Heart right ventricle (tissue), 16 donors: ENCODE measurements around the gene MPV17. TPM values are rescaled to one million over a fixed set of nuclear protein-coding genes. Genes with fewer than 3 reads are reported as not detected.

Source experiments
- ATAC-seq, 8 donors: fragments of 200-7000 bp; cut with Tn5 transposase; one replicate each; pipeline ENCODE4 v1.9.1; 2020; ENCODE audit warnings: mild to moderate bottlenecking in 8 of 8, moderate library complexity in 8 of 8, moderate number of reproducible peaks in 1 of 8
- DNase-seq, 2 donors: peaks; one replicate each; pipeline ENCODE4 v3.0.0-alpha.2; 2020
- H3K27ac ChIP-seq, 10 donors: fragments of 200-600 bp; sonication (generic) in 2 of 10; one replicate each; pipeline versions ENCODE4 v1.5.0 to v1.8.0; 2020 to 2022; ENCODE audit warnings: mild to moderate bottlenecking in 3 of 10
- H3K27me3 ChIP-seq, 7 donors: fragments of 200-600 bp; one replicate each; pipeline ENCODE4 v1.8.0; 2021 to 2022; ENCODE audit warnings: mild to moderate bottlenecking in 2 of 7
- H3K36me3 ChIP-seq, 9 donors: fragments of 200-600 bp; sonication (generic) in 1 of 9; one replicate each; pipeline versions ENCODE4 v1.5.0 to v1.8.0; 2020 to 2022; ENCODE audit warnings: mild to moderate bottlenecking in 2 of 9
- H3K4me1 ChIP-seq, 9 donors: fragments of 200-600 bp; sonication (generic) in 1 of 9; one replicate each; pipeline versions ENCODE4 v1.5.0 to v1.8.0; 2020 to 2022; ENCODE audit warnings: mild to moderate bottlenecking in 4 of 9
- H3K4me3 ChIP-seq, 10 donors: fragments of 200-600 bp; sonication (generic) in 2 of 10; one replicate each; pipeline versions ENCODE4 v1.5.0 to v1.8.0; 2020 to 2022; ENCODE audit warnings: mild to moderate bottlenecking in 7 of 10, moderate library complexity in 2 of 10
- H3K9me3 ChIP-seq, 11 donors: fragments of 200-600 bp in 10 of 11; sonication (generic) in 2 of 11; one replicate each; pipeline versions ENCODE4 v1.5.0 to v1.8.0; 2013 to 2022; ENCODE audit warnings: mild to moderate bottlenecking in 2 of 11, control low read depth in 1 of 11, moderate library complexity in 1 of 11
- WGBS, 2 donors: extraction: QIAGEN DNeasy Blood & Tissue Kit; methylation state at CpG; one replicate each; pipeline ENCODE4 v1.1.7; 2013; ENCODE audit warnings: inconsistent platforms in 1 of 2; 5-methylcytosine and 5-hydroxymethylcytosine counted together
- intact Hi-C, 10 donors: fragments of 100-400 bp; cut with DNase I; formaldehyde crosslinking; loops; one replicate each; pipeline versions ENCODE4 v1.11.1 to v1.14.2; 2022
- polyA plus RNA-seq, 2 donors: library from polyadenylated mRNA; stranded (reverse); fragments of 200-250 nt; gene quantifications; one replicate each; pipeline ENCODE4 v1.2.3, GENCODE V29; 2013
- total RNA-seq, 10 donors: library from RNA; stranded (reverse); fragmentation: NEBNext Ultra II Directional in 3 of 10; extraction: Animal tissue kit (Norgen Biotek cat#: 25700) in 3 of 10; gene quantifications; one replicate each; pipeline versions ENCODE4 v1.2.1 to v1.2.4, GENCODE V29; 2021 to 2023
- TF ChIP-seq, protein P1 (sequence below), 9 donors: fragments of 200-600 bp; sonication (generic) in 2 of 9; IDR thresholded peaks; one replicate each; pipeline versions ENCODE4 v1.5.0 to v1.8.0; 2021 to 2022; ENCODE audit warnings: antibody characterized with exemption in 9 of 9, mild to moderate bottlenecking in 5 of 9, moderate library complexity in 1 of 9
- donor health status: Arrhythmogenic right ventricular cardiomyopathy.
- donor health status: ischemic (EF 13 %, LVEDD 7.1; RV severe dilation, severe dysfunction).
- donor health status: healthy with polysubstance abuse.
- donor health status: DM: no; HTN: yes; CAD: no.
- donor health status: DM: no; HTN: no; CAD: no.
- donor health status: ischemic (EF 25% LVEDD 6.9; RV normal size, moderate dysfunction).
- donor health status: ischemic (EF 25% LVEDD 5.7; RV mildly dilated, moderate dysfunction).
- donor health status: healthy.
- donor health status: DM: yes; HTN: yes; CAD: no.
- donor health status: Ischemic cardiomyopathy.
- donor health status: ischemic (EF 35%, LVEDD 5.7; RV mildly dilated, moderate dysfunction).
- donor health status: nonischemic (EF 11% LVEDD 7.7; RV severe dilation, severe dysfunction).
- donor health status: DM: yes; HTN: yes; CAD: no.
- donor health status: PGD.
- donor health status: ischemic (EF 29% LVEDD 5.4; RV normal size, mild dysfunction).
- donor health status: nonischemic (EF 23%, LVEDD 6.1; RV moderate dilation, normal function).

MPV17 gene
- total and polyA plus RNA-seq, 12 donors: 40.8 to 220 (median 69.1) TPM

DNA sequence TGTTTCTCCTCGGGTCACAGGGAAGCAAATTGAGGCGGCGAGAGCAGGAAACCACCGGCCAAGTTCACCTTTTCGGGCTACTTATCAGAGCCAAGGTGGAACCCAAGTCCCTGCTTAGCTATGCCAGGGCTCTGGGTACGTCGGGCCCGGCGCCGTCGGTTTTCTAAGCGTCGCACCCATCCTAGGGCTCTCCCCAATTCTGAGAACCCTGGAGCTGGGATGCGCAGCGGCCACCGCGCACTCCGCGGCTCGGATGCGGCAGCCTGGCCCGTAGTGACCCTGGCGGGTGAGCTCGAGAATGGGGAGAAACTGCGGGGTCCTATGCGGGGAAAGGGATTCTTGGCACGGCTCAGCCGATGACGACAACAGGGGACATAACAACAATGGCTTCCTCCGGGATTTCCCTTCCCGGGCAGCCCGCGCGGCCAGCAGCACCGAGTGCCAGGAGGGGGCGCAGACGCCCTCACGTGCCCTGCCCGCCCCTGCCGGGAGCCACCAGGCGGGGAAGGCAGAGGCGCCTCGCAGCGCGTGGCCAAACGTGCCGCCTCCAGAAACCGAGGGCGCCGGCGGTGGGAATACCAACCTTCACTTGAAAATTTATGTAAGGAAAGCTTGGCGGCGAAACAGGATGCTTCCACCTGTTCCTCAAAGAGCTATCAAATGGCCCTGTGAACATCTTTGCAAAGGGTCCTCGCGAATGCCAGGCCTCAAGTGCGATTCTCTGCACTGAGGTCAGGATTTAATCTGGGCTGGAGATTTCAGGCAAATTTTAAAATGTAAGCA lies 58.0 kb downstream of the MPV17 start:
- intact Hi-C loops: loop anchor here in 2 of 10 donors (5.0 to 10.0 kb wide), 2 partner anchors 42 to 310 kb away; partner anchors contain the start of gene UCN (in 1 of the 2)
- ATAC-seq: peak; percentile 68 to 88 (median 80)
- no peaks in the 10 kb centered on the region for H3K9me3 ChIP-seq
- peak; percentile 71 to 77 for DNase-seq
- TF ChIP-seq, protein P1, sequence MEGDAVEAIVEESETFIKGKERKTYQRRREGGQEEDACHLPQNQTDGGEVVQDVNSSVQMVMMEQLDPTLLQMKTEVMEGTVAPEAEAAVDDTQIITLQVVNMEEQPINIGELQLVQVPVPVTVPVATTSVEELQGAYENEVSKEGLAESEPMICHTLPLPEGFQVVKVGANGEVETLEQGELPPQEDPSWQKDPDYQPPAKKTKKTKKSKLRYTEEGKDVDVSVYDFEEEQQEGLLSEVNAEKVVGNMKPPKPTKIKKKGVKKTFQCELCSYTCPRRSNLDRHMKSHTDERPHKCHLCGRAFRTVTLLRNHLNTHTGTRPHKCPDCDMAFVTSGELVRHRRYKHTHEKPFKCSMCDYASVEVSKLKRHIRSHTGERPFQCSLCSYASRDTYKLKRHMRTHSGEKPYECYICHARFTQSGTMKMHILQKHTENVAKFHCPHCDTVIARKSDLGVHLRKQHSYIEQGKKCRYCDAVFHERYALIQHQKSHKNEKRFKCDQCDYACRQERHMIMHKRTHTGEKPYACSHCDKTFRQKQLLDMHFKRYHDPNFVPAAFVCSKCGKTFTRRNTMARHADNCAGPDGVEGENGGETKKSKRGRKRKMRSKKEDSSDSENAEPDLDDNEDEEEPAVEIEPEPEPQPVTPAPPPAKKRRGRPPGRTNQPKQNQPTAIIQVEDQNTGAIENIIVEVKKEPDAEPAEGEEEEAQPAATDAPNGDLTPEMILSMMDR (IDR thresholded peaks at IDR 0.05): peak in 8 of 9 donors; percentile 30 to 74 (median 57)
- peak overlapping the region in 8 of 10 donors; percentile 34 to 77 (median 48) for H3K27ac ChIP-seq
- H3K4me1 ChIP-seq: peaks cover 0 to 47% (median 34%) of the 10 kb centered on the region in 9 donors
- peak overlapping the region in 9 of 10 donors; percentile 30 to 68 (median 63) for H3K4me3 ChIP-seq
- no peaks in the 10 kb centered on the region for H3K36me3 ChIP-seq
- WGBS, 2 donors: 2 to 3% methylated on average over 56 of the region's 56 CpGs
- H3K27me3 ChIP-seq: peaks cover 0 to 97% (median 52%) of the 10 kb centered on the region in 7 donors

DNA sequence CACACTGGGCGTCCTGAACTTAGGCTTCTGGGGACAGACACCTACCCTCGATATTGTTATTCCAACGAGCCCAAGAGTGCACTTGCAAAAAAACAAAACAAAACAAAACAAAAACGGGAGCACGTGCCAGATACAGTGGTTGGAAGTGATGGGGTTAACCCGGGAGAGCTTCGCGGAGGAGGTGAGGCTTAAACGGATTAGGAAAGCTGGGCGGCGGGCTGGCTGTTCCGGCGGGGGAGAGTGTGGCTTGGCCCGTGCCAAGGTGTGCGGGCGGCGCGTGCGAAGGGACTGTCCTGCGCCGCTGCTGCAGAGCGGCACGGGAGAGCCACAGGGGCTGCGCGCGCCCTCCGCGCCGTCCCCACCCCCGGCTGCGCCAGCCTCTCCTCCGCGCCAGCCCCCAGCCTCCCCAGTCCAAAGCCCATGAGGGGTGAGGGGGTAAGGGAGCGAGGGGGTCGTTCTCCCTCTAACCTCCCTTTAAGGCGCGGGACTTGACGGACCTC lies 58.6 kb downstream of the MPV17 start:
- Histone ChIP-seq H3K27ac (peak overlapping the region in 8 of 10 donors; percentile 34 to 77 (median 48)), H3K4me1 (peaks cover 0 to 46% (median 34%) of the 10 kb centered on the region in 9 donors), H3K36me3 (no peaks in the 10 kb centered on the region), H3K27me3 (peaks cover 0 to 98% (median 59%) of the 10 kb centered on the region in 7 donors), H3K4me3 (peak overlapping the region in 9 of 10 donors; percentile 30 to 68 (median 63)), H3K9me3 (no peaks in the 10 kb centered on the region)
- intact Hi-C loops: loop anchor here in 2 of 10 donors (5.0 to 10.0 kb wide), 2 partner anchors 43 to 310 kb away; partner anchors contain the start of gene UCN (in 1 of the 2)
- TF ChIP-seq, protein P1 (IDR thresholded peaks at IDR 0.05): no peak
- WGBS, 2 donors: 1% methylated on average over 38 of the region's 38 CpGs
- DNase-seq: no peak
- ATAC-seq: peak in 7 of 8 donors; percentile 31 to 66 (median 55)

DNA sequence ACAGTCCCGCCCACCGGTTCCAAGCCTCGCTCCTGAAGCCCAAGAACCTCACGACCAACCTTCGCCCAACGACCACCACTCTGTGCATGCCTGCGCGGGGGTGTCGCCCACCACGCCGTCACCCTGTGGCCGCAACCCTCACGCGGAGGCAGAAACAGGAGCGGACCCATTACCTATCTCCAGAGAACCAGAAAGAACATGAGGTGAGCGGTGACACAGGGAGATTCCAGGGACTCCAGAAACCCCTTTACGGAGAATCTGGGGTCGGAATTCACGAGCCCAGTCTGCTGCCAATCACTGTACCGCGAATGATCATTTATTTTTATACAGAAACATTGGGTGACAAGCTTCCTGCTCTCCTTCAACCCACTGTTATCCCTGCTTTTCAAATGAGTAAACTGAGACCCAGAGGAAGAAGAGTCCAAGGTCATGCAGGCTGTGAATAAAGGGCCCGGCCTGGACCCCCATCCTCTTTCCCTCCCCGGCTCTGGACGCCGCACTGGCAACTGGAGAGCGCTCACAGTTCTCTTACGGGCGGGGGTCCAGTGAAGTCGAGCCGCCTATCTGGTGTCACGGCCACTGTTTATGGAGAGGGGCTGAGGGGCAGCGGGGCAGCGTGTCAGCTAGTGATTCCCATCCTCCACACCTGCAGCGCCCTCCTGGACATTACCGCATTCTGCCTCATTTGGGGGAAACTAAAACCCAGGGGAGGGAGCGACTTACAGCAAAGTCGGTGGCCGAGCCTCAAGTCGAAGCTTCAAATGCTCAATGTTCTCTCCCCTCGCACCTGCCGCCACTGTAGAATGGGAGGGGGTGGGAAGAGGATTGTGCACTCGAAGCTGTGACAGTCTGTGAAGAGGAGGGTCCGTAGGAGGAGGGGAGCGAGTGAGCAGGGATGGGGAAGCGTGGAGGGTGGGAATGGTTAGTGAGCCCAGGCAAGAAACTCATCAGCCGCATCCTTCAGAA lies 59.3 kb downstream of the MPV17 start:
- Histone ChIP-seq H3K9me3 (no peaks in the 10 kb centered on the region), H3K27ac (peak overlapping the region in 3 of 10 donors; percentile 6 to 39 (median 9)), H3K36me3 (no peaks in the 10 kb centered on the region), H3K4me3 (peak overlapping the region; percentile 40 to 70 (median 64)), H3K27me3 (peaks cover 0 to 98% (median 64%) of the 10 kb centered on the region in 7 donors), H3K4me1 (peaks cover 0 to 40% (median 34%) of the 10 kb centered on the region in 9 donors)
- DNase-seq: no peak
- TF ChIP-seq, protein P1 (IDR thresholded peaks at IDR 0.05): no peak
- intact Hi-C loops: loop anchor here in 2 of 10 donors (5.0 to 10.0 kb wide), 2 partner anchors 44 to 309 kb away; partner anchors contain the start of gene UCN (in 1 of the 2)
- ATAC-seq: peak in 1 of 8 donors; percentile 8
- WGBS, 2 donors: 1 to 2% methylated on average over 46 of the region's 46 CpGs
